B cell (primary cell): ENCODE measurements around the gene CR1.

Experiments used
- CTCF ChIP-seq: fragments of 200-600 bp; IDR thresholded peaks from one replicate; pipeline ENCODE4 v1.8.0; 2022; ENCODE audit warnings: antibody characterized with exemption, mild to moderate bottlenecking
- EZH2 ChIP-seq: IDR thresholded peaks from 2 replicates; pipeline ENCODE4 v1.6.1; 2012; ENCODE audit warnings: borderline replicate concordance, low read depth, mild to moderate bottlenecking, moderate library complexity, low read length; ENCODE audit not compliant: insufficient read depth, poor library complexity, severe bottlenecking

- TF ChIP-seq CTCF (no peak), EZH2 (no peak)
Observed at GRCh38 chr1:207612762-207613161, 116.8 kb downstream of the CR1 start.
